ENCODE measurements around the gene KIRREL2.

KIRREL2 gene

DNA sequence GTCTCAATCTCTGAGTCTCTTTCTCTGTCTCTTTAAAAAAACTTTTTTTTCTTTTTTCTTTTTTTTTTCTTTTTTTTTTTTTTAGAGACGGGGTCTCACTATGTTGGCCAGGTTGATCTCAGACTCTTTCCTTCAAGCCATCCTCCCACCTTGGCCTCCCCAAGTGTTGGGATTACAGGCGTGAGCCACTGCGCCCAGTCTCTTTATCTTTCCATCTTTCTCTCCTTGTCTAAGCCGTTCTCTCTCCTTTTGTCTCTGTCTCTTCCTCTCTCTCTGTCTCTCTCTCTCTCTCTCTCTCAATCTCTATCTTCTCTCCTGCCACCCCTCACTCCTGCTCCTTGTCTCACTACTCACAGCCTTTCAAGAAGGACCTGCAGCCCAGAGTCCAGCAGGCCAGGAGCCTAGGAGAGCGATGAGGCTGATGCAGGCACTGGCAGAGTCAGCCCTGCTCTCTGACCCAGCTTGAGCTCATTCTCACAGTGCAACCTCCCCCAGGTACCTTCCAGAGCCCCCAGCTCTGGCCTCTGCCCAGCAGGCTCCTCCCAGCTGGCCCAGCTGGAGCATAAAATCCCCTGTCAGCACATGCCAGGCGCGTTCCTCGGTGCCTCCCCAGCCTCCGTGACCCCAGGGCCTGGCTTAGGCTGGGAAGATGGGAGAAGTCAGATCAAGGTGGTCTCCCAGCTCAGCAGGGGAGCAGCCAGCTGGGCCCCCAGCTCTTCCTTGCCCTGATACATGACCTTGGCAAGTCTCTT is 4.5 kb upstream of the KIRREL2 start, which contains the start of gene NPHS1:
Gene NPHS1, minus strand, starts transcription at position 476 of the 752 bp plus-strand sequence. CDS start 667 bp downstream, outside the sequence.
- H3K4me3 ChIP-seq (ENCODE audit: low read length): no peak within 1 kb of the TSS
- H4K20me1 ChIP-seq (ENCODE audit: insufficient read depth, low read length): no peaks in the 10 kb centered on the region
- H3K27ac ChIP-seq (ENCODE audit: low read length): no peak within 1 kb of the TSS
- no peak within 1 kb of the TSS for H2AFZ ChIP-seq (ENCODE audit: low read depth, low read length)
- H3K36me3 ChIP-seq (replicated peaks; ENCODE audit: low read depth, low read length): no peaks in the 10 kb centered on the region
- no peaks in the 10 kb centered on the region for H3K9me3 ChIP-seq (ENCODE audit: insufficient read depth, low read length)
- TF ChIP-seq EZH2phosphoT487 (IDR thresholded peaks at IDR 0.05; ENCODE audit: low read depth): no peak
- TF ChIP-seq, protein P1, sequence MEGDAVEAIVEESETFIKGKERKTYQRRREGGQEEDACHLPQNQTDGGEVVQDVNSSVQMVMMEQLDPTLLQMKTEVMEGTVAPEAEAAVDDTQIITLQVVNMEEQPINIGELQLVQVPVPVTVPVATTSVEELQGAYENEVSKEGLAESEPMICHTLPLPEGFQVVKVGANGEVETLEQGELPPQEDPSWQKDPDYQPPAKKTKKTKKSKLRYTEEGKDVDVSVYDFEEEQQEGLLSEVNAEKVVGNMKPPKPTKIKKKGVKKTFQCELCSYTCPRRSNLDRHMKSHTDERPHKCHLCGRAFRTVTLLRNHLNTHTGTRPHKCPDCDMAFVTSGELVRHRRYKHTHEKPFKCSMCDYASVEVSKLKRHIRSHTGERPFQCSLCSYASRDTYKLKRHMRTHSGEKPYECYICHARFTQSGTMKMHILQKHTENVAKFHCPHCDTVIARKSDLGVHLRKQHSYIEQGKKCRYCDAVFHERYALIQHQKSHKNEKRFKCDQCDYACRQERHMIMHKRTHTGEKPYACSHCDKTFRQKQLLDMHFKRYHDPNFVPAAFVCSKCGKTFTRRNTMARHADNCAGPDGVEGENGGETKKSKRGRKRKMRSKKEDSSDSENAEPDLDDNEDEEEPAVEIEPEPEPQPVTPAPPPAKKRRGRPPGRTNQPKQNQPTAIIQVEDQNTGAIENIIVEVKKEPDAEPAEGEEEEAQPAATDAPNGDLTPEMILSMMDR (IDR thresholded peaks at IDR 0.05; ENCODE audit: low read depth, low read length): no peak
- H3K4me1 ChIP-seq (ENCODE audit: low read length): peaks cover 4% of the 10 kb centered on the region; the same call in 1 of the 2 replicates
- H3K9ac ChIP-seq (ENCODE audit: low read length): no peak within 1 kb of the TSS
- peaks cover 10% of the 10 kb centered on the region; the same call in 1 of the 2 replicates for H3K27me3 ChIP-seq (ENCODE audit: low read depth, low read length)
- H3K79me2 ChIP-seq (ENCODE audit: low read length): no peaks in the 10 kb centered on the region
- no peak within 1 kb of the TSS for H3K4me2 ChIP-seq (ENCODE audit: low read length)

DNA sequence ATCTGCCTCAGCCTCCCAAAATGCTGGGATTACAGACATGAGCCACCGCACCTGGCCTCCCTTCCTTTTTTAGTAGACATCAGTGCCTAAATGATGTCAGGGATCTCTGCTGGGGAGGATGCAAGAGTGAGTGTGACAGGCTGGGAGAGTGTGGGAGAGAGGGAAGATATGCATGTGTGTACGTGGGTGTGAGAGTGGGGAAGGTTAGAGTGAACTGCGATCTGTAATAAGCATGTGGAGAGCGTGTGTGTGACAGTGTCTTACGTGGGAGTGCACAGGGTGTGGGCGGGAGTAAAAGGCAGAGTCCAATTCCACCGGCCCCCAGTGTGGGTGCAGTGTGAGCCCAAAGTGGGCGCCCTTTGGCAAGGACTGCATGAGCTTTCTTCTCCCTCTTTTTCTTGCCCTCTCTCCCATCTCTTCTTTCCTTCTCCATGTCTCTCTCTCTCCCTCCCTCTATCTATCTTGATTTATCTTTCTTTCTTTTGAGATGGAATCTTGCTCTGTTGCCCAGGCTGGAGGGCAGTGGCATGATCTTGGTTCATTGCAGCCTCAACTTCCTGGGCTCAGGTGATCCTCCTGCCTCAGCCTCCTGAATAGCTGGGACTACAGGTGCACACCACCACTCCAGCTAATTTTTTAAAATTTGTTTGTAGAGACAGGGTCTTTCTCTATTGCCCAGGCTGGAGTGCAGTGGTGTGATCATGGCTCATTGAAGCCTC is 3.5 kb upstream of the KIRREL2 start:
- Histone ChIP-seq H4K20me1 (ENCODE audit: insufficient read depth, low read length) (no peaks in the 10 kb centered on the region), H3K9ac (ENCODE audit: low read length) (no peak overlapping the region), H3K36me3 (replicated peaks; ENCODE audit: low read depth, low read length) (no peaks in the 10 kb centered on the region), H3K79me2 (ENCODE audit: low read length) (no peaks in the 10 kb centered on the region), H2AFZ (ENCODE audit: low read depth, low read length) (no peak overlapping the region), H3K9me3 (ENCODE audit: insufficient read depth, low read length) (no peaks in the 10 kb centered on the region), H3K4me3 (ENCODE audit: low read length) (no peak overlapping the region), H3K27me3 (ENCODE audit: low read depth, low read length) (peaks cover 10% of the 10 kb centered on the region; the same call in 1 of the 2 replicates), H3K4me2 (ENCODE audit: low read length) (no peak overlapping the region), H3K27ac (ENCODE audit: low read length) (no peak overlapping the region), H3K4me1 (ENCODE audit: low read length) (peaks cover 8% of the 10 kb centered on the region; the same call in 1 of the 2 replicates)
- no peak for TF ChIP-seq EZH2phosphoT487 (IDR thresholded peaks at IDR 0.05; ENCODE audit: low read depth)
- TF ChIP-seq, protein P1 (IDR thresholded peaks at IDR 0.05; ENCODE audit: low read depth, low read length): no peak

DNA sequence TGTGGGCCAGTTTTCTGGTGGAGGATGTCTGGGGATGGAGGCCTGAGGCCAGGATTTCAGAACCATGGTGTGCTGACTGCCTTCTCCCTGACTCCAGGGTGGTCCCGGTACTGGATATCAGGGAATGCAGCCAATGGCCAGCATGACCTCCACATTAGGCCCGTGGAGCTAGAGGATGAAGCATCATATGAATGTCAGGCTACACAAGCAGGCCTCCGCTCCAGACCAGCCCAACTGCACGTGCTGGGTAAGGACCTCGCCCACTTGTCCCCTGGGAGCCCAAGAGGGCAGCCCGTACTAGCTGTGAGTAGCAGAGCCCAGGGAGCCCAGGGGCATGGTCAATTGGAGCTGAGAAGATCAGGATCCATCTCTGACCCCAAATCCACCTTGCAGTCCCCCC is 1.6 kb downstream of the KIRREL2 start:
- Histone ChIP-seq H3K9me3 (ENCODE audit: insufficient read depth, low read length) (no peaks in the 10 kb centered on the region; the same call in 1 of the 2 replicates), H3K79me2 (ENCODE audit: low read length) (no peaks in the 10 kb centered on the region)
- TF ChIP-seq EZH2phosphoT487 (IDR thresholded peaks at IDR 0.05; ENCODE audit: low read depth): no peak
- TF ChIP-seq, protein P1 (IDR thresholded peaks at IDR 0.05; ENCODE audit: low read depth, low read length): no peak

DNA sequence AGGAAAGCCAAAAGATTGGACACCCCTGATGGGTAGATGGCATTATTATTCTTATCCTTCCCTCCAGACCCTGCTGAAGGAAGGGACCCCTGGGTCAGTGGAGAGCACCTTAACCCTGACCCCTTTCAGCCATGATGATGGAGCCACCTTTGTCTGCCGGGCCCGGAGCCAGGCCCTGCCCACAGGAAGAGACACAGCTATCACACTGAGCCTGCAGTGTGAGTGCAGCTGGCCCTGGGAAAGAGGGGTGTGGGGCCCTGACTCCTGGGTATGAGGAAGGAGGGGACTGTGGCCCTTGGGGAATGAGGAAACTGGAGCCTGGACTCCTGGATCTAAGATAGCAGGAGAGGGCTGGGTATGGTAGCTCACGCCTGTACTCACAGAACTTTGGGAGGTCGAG is 2.7 kb downstream of the KIRREL2 start:
- Histone ChIP-seq H3K79me2 (ENCODE audit: low read length) (no peaks in the 10 kb centered on the region), H3K9ac (ENCODE audit: low read length) (no peak overlapping the region), H3K4me1 (ENCODE audit: low read length) (peaks cover 8% of the 10 kb centered on the region; the same call in 1 of the 2 replicates), H2AFZ (ENCODE audit: low read depth, low read length) (no peak overlapping the region), H3K4me2 (ENCODE audit: low read length) (no peak overlapping the region), H4K20me1 (ENCODE audit: insufficient read depth, low read length) (no peaks in the 10 kb centered on the region), H3K36me3 (replicated peaks; ENCODE audit: low read depth, low read length) (peaks cover 3% of the 10 kb centered on the region), H3K27ac (ENCODE audit: low read length) (no peak overlapping the region), H3K27me3 (ENCODE audit: low read depth, low read length) (0 out of 2 replicates have a peak, but pooled peaks cover 3% of the 10 kb centered on the region), H3K4me3 (ENCODE audit: low read length) (no peak overlapping the region), H3K9me3 (ENCODE audit: insufficient read depth, low read length) (no peaks in the 10 kb centered on the region; the same call in 1 of the 2 replicates)
- TF ChIP-seq EZH2phosphoT487 (IDR thresholded peaks at IDR 0.05; ENCODE audit: low read depth): no peak
- TF ChIP-seq, protein P1 (IDR thresholded peaks at IDR 0.05; ENCODE audit: low read depth, low read length): no peak

More for the DNA sequence above, 1.6 kb downstream of the KIRREL2 start:
- no peaks in the 10 kb centered on the region for H4K20me1 ChIP-seq (ENCODE audit: insufficient read depth, low read length)
- no peak overlapping the region for H3K27ac ChIP-seq (ENCODE audit: low read length)
- no peak overlapping the region for H3K9ac ChIP-seq (ENCODE audit: low read length)
- no peak overlapping the region for H3K4me2 ChIP-seq (ENCODE audit: low read length)
- H2AFZ ChIP-seq (ENCODE audit: low read depth, low read length): no peak overlapping the region
- H3K36me3 ChIP-seq (replicated peaks; ENCODE audit: low read depth, low read length): peaks cover 3% of the 10 kb centered on the region
- peaks cover 5% of the 10 kb centered on the region; the same call in 1 of the 2 replicates for H3K27me3 ChIP-seq (ENCODE audit: low read depth, low read length)
- peaks cover 8% of the 10 kb centered on the region; the same call in 1 of the 2 replicates for H3K4me1 ChIP-seq (ENCODE audit: low read length)
- H3K4me3 ChIP-seq (ENCODE audit: low read length): no peak overlapping the region
